PC-3 (cell line): ENCODE results near the gene HMCN2. TPM values are rescaled to one million over a fixed set of nuclear protein-coding genes. Genes with fewer than 3 reads are reported as not detected.

Source experiments
- ATAC-seq: fragments of 200-7000 bp; cut with Tn5 transposase; 2 replicates; pipeline ENCODE4 v1.9.1; 2020; ENCODE audit warnings: mild to moderate bottlenecking, moderate library complexity
- BruUV-seq: library from RNA; stranded (reverse); fragments of 400-500 nt; replicated peaks from 2 replicates; lab custom pipeline; 2021; lab: Mats Ljungman, UMichigan
- CTCF ChIA-PET: fragments of 300-600 bp; sonication (Branson Sonifier 250); formaldehyde crosslinking; loops from one replicate; lab custom pipeline; 2022; ENCODE audit warnings: antibody characterized with exemption; lab: Charles Lee
- POLR2A ChIA-PET: fragments of 300-600 bp; sonication (Branson Sonifier 250); formaldehyde crosslinking; loops from one replicate; lab custom pipeline; 2022; ENCODE audit warnings: antibody characterized with exemption; ENCODE audit not compliant: unreplicated experiment; lab: Charles Lee
- DNase-seq: peaks from one replicate; pipeline ENCODE4 v3.0.0-alpha.2; 2015
- H2AFZ ChIP-seq: fragments of 300-600 bp; sonication (generic); 2 replicates; pipeline ENCODE4 v1.6.0; 2016; ENCODE audit warnings: antibody characterized with exemption, low read length
- H3F3A ChIP-seq: fragments of 300-600 bp; sonication (generic); one replicate; pipeline ENCODE4 v1.6.0; 2017; ENCODE audit warnings: antibody characterized with exemption, low read length, control low read depth, mild to moderate bottlenecking; ENCODE audit not compliant: unreplicated experiment
- H3K27ac ChIP-seq: fragments of 300-600 bp; sonication (generic); 2 replicates; pipeline ENCODE4 v1.5.1; 2016; ENCODE audit warnings: mild to moderate bottlenecking, low read length
- H3K27me3 ChIP-seq: fragments of 300-600 bp; sonication (generic); 2 replicates; pipeline ENCODE4 v1.6.1; 2016; ENCODE audit warnings: low read length, mixed read lengths
- H3K36me3 ChIP-seq: fragments of 300-600 bp; sonication (generic); 2 replicates; pipeline ENCODE4 v1.6.1; 2016; ENCODE audit warnings: low read depth, mixed run types, low read length, mixed read lengths
- H3K4me1 ChIP-seq: fragments of 300-600 bp; sonication (generic); 2 replicates; pipeline ENCODE4 v1.5.1; 2016; ENCODE audit warnings: low read length; ENCODE audit not compliant: insufficient read depth
- H3K4me2 ChIP-seq: fragments of 300-600 bp; sonication (generic); 2 replicates; pipeline ENCODE4 v1.6.0; 2016; ENCODE audit warnings: low read length
- H3K4me3 ChIP-seq: fragments of 300-600 bp; sonication (generic); 2 replicates; pipeline ENCODE4 v1.5.1; 2016; ENCODE audit warnings: mild to moderate bottlenecking, low read length, mixed read lengths
- H3K79me2 ChIP-seq: fragments of 300-600 bp; sonication (generic); 2 replicates; pipeline ENCODE4 v1.6.1; 2017; ENCODE audit warnings: low read length, mixed read lengths
- H3K9ac ChIP-seq: fragments of 300-600 bp; sonication (generic); 2 replicates; pipeline ENCODE4 v1.6.0; 2016; ENCODE audit warnings: mild to moderate bottlenecking, low read length
- H3K9me2 ChIP-seq: fragments of 300-600 bp; sonication (generic); replicated peaks from 2 replicates; pipeline ENCODE4 v1.6.1; 2016; ENCODE audit warnings: mixed run types, low read length, mixed read lengths
- H3K9me3 ChIP-seq: fragments of 300-600 bp; sonication (generic); 2 replicates; pipeline ENCODE4 v1.6.1; 2016; ENCODE audit warnings: low read length, mixed read lengths
- H4K20me1 ChIP-seq: fragments of 300-600 bp; sonication (generic); 2 replicates; pipeline ENCODE4 v1.6.1; 2016; ENCODE audit warnings: low read length, mixed read lengths
- EZH2 ChIP-seq: fragments of 300-600 bp; sonication (generic); IDR thresholded peaks from one replicate; pipeline ENCODE4 v1.6.1; 2017; ENCODE audit warnings: antibody characterized with exemption, mild to moderate bottlenecking, low read length; ENCODE audit not compliant: unreplicated experiment
- EZH2phosphoT487 ChIP-seq: fragments of 300-600 bp; sonication (generic); IDR thresholded peaks from 2 replicates; pipeline ENCODE4 v1.6.1; 2018; ENCODE audit warnings: mild to moderate bottlenecking, antibody characterized with exemption, low read length, borderline replicate concordance
- intact Hi-C: fragments of 100-400 bp; cut with micrococcal nuclease; formaldehyde crosslinking; loops from 2 replicates; pipeline ENCODE4 v1.9.0; 2023
- total RNA-seq: library from RNA; depleted of rRNA; stranded (reverse); fragments of >200 nt; gene quantifications from 2 replicates; pipeline ENCODE4 v1.2.3, GENCODE V29; 2014
- TF ChIP-seq, protein P1 (sequence below): fragments of 300-600 bp; sonication (generic); conservative IDR thresholded peaks from 2 replicates; pipeline ENCODE4 v1.5.1; 2017; ENCODE audit warnings: antibody characterized with exemption, low read depth, mild to moderate bottlenecking, low read length

The HMCN2 gene
- total RNA-seq, 1 experiment from 2014 or later, result 0.11 TPM

DNA sequence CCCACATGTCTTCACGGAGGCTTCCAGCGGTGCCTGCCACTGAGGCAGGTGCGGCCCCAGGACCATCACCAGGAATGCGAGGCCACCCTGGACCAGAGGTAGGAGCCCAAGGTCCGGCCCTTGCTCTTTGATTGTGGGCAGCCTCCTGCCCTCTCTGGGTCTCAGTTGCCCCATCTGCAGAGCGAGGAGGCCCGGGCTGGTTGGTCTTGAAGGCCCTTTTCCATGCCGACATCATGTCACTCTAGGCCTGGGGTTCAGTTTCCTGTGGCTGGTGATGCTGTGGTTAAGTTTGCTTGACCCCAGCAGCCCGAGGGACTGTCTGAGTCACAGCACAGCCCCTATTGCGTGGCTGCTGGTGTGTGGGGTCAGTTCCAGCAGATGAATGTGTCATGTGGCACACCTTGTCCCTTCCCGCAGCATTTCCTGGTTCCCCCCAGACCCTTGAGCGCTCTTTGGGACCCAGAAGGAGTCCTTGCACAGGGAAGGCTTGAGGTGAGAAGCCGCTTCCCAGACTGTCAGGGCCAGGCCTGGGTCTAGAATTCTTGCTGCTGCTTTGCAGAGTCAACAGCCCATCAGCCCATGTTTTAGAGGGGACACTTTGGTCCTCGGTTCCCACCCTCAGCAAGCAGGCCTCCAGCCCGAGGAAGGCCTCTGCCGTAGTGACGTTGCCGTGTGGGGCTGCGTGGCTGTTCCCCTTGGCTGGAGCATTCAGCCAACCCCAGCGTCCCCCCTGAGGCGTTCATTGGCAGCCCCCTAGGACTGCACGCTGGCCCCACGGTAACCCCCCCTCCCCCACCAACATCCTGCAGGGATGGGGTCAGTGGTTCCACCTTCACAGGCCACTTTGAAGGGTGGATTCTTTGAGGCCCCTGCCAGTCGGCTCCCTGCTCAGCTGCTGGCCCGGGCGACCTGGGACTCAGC is 31.0 kb upstream of the HMCN2 start:
- no peaks in the 10 kb centered on the region for H3K27me3 ChIP-seq
- no TSS peak for BruUV-seq
- no peak for TF ChIP-seq EZH2phosphoT487
- TF ChIP-seq, protein P1, sequence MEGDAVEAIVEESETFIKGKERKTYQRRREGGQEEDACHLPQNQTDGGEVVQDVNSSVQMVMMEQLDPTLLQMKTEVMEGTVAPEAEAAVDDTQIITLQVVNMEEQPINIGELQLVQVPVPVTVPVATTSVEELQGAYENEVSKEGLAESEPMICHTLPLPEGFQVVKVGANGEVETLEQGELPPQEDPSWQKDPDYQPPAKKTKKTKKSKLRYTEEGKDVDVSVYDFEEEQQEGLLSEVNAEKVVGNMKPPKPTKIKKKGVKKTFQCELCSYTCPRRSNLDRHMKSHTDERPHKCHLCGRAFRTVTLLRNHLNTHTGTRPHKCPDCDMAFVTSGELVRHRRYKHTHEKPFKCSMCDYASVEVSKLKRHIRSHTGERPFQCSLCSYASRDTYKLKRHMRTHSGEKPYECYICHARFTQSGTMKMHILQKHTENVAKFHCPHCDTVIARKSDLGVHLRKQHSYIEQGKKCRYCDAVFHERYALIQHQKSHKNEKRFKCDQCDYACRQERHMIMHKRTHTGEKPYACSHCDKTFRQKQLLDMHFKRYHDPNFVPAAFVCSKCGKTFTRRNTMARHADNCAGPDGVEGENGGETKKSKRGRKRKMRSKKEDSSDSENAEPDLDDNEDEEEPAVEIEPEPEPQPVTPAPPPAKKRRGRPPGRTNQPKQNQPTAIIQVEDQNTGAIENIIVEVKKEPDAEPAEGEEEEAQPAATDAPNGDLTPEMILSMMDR, result no peak
- no peak for TF ChIP-seq EZH2
- H3K36me3 ChIP-seq, result 0 out of 2 replicates have a peak, but pooled peaks cover 2% of the 10 kb centered on the region
- no peaks in the 10 kb centered on the region for H3K9me3 ChIP-seq
- no peaks in the 10 kb centered on the region for H3K4me1 ChIP-seq
- no peak overlapping the region for H3K27ac ChIP-seq
- no peaks in the 10 kb centered on the region for H3K79me2 ChIP-seq
- no peaks in the 10 kb centered on the region for H4K20me1 ChIP-seq
- ChIA-PET CTCF (no interaction called here), POLR2A (no interaction called here)
- intact Hi-C loops, result no loop called here
- H3K9me2 ChIP-seq, result no peaks in the 10 kb centered on the region
- no peak overlapping the region for H3K4me2 ChIP-seq
- no peaks in the 10 kb centered on the region for H3F3A ChIP-seq
- H3K9ac ChIP-seq, result no peak overlapping the region
- no peak overlapping the region for H2AFZ ChIP-seq
- ATAC-seq (no peak), DNase-seq (peak; percentile 6)
- no peak overlapping the region for H3K4me3 ChIP-seq

DNA sequence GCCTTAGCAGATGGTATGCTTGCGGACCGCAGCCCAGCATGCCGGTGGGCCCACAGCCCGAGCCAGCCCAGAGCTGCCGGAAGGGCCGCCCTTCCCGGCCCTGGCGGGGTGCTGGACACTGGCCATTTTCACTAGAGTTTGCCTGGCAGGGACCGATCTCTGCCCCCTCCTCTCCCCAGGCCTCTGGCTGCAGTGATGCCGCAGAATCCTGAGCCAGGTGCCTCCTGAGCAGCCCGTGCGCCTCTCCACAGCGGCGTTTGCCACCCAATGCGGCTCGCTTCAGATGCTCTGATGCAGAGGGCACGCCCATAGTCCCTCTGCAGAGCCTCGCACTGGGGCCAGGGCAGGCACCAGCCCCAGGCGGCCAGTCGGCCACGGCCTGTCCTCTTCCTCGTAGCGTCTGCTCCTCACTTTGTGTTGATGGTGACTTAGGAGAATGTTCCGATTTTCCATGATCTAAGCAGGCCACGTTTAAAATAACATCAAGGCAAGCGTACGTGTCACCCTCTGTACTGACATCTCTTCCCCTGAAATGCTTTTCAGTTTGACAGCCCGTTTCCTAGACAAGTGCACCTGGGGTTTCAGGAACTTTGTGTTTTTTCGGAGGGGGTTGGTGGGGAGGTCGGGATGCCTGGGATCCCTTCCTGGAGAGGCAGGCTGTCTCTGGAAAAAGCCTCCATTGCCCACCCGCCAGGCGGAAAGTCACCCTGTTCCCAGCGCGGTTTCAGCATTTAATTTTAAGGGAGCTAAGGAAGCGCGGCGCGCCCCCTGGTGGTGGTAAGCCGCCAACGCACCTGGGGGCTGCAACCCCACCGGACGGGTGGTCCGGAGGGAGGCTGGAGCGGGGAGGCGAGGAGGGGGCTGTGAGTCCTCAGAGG is 29.8 kb upstream of the HMCN2 start:
- no peaks in the 10 kb centered on the region for H3F3A ChIP-seq
- BruUV-seq, result no TSS peak
- ChIA-PET POLR2A (no interaction called here), CTCF (no interaction called here)
- TF ChIP-seq EZH2phosphoT487 (no peak), EZH2 (no peak)
- TF ChIP-seq, protein P1, result peak; percentile 87
- ATAC-seq (no peak), DNase-seq (peak; percentile 53)
- no peaks in the 10 kb centered on the region for H4K20me1 ChIP-seq
- intact Hi-C loops, result no loop called here
- H3K4me2 ChIP-seq, result no peak overlapping the region
- no peak overlapping the region for H3K27ac ChIP-seq
- no peaks in the 10 kb centered on the region for H3K36me3 ChIP-seq
- H3K9ac ChIP-seq, result no peak overlapping the region
- H2AFZ ChIP-seq, result no peak overlapping the region
- H3K9me2 ChIP-seq, result no peaks in the 10 kb centered on the region
- H3K9me3 ChIP-seq, result no peaks in the 10 kb centered on the region
- no peaks in the 10 kb centered on the region for H3K4me1 ChIP-seq
- H3K79me2 ChIP-seq, result no peaks in the 10 kb centered on the region
- no peaks in the 10 kb centered on the region for H3K27me3 ChIP-seq
- no peak overlapping the region for H3K4me3 ChIP-seq
